ENCODE measurements around the gene SPPL2C.

- TF ChIP-seq CTCF (conservative IDR thresholded peaks at IDR 0.05 in 1 of 2, IDR thresholded peaks at IDR 0.05 in 1 of 2; ENCODE audit: extremely low read depth in 1 of 2, insufficient read depth in 1 of 2, low read depth in 1 of 2, low read length in 2 of 2) (no peak), EZH2 (IDR thresholded peaks at IDR 0.05; ENCODE audit: borderline replicate concordance, low read length) (no peak)
Measured at GRCh38 chr17:45861165-45861564, 16.5 kb downstream of the SPPL2C start.
